ENCODE measurements around the gene SH2D6.
"Not testable (repeated sequence)": the region's sequence is repeated elsewhere in the genome, so short reads cannot be mapped to it uniquely, and the experiment has no call there.

Gene SH2D6

GRCh38 chr2:85475799-85476490 lies 57.4 kb downstream of the SH2D6 start:
- H3K4me3 ChIP-seq (ENCODE audit: low read depth, low read length): no peak overlapping the region
- TF ChIP-seq CTCF (IDR thresholded peaks at IDR 0.05; ENCODE audit: borderline replicate concordance, insufficient read depth, low read depth, low read length): no peak

- no peak for TF ChIP-seq CTCF (IDR thresholded peaks at IDR 0.05; ENCODE audit: borderline replicate concordance, insufficient read depth, low read depth, low read length)
- H3K4me3 ChIP-seq (ENCODE audit: low read depth, low read length): no peak overlapping the region
Measured at GRCh38 chr2:85476624-85477023, 58.1 kb downstream of the SH2D6 start.

GRCh38 chr2:85477884-85478283 lies 59.4 kb downstream of the SH2D6 start:
- TF ChIP-seq CTCF (IDR thresholded peaks at IDR 0.05; ENCODE audit: borderline replicate concordance, insufficient read depth, low read depth, low read length): no peak

GRCh38 chr2:85481818-85482777 lies 63.6 kb downstream of the SH2D6 start:
- TF ChIP-seq CTCF (IDR thresholded peaks at IDR 0.05; ENCODE audit: borderline replicate concordance, insufficient read depth, low read depth, low read length): no peak
- H3K4me3 ChIP-seq (ENCODE audit: low read depth, low read length): no peak overlapping the region

More at GRCh38 chr2:85477884-85478283, 59.4 kb downstream of the SH2D6 start:
- H3K4me3 ChIP-seq (ENCODE audit: low read depth, low read length): no peak overlapping the region

- H3K4me3 ChIP-seq (ENCODE audit: low read depth, low read length): not testable (repeated sequence)
Measured at GRCh38 chr2:85484615-85485014, 66.1 kb downstream of the SH2D6 start.

- no peak for TF ChIP-seq CTCF (IDR thresholded peaks at IDR 0.05; ENCODE audit: borderline replicate concordance, insufficient read depth, low read depth, low read length)
- no peak overlapping the region for H3K4me3 ChIP-seq (ENCODE audit: low read depth, low read length)
Measured at GRCh38 chr2:85485815-85486214, 67.3 kb downstream of the SH2D6 start.
